CD14-positive monocyte (primary cell): ENCODE data around the gene IGF1R. TPM values are rescaled to one million over a fixed set of nuclear protein-coding genes. Genes with fewer than 3 reads are reported as not detected.

Source experiments
- DNase-seq, 3 donors: peaks; one replicate each; pipeline ENCODE4 v3.0.0-alpha.2; 2011 to 2022
- H2AFZ ChIP-seq: 2 replicates; pipeline ENCODE4 v1.6.0; 2012; ENCODE audit warnings: mild to moderate bottlenecking, low read depth, low read length, inconsistent platforms; ENCODE audit not compliant: insufficient read depth, poor library complexity, severe bottlenecking
- H3K27ac ChIP-seq, 2 donors: 1 replicate in 1 of 2; 2 replicates in 1 of 2; pipeline ENCODE4 v1.5.1; 2012 to 2013; ENCODE audit warnings: low read length in 2 of 2, control low read depth in 1 of 2, inconsistent platforms in 1 of 2, low read depth in 1 of 2, mild to moderate bottlenecking in 1 of 2
- H3K27me3 ChIP-seq, 2 donors: one replicate each; pipeline versions ENCODE4 v1.6.0 to v1.6.1; 2011 to 2013; ENCODE audit warnings: low read length in 2 of 2; ENCODE audit not compliant: control insufficient read depth in 2 of 2, insufficient read depth in 2 of 2
- H3K36me3 ChIP-seq, 2 donors: replicated peaks in 1 of 2; 1 replicate in 1 of 2; 2 replicates in 1 of 2; pipeline versions ENCODE4 v1.5.1 to v1.6.1; 2012 to 2013; ENCODE audit warnings: low read length in 2 of 2, control low read depth in 1 of 2, inconsistent platforms in 1 of 2, mild to moderate bottlenecking in 1 of 2; ENCODE audit not compliant: insufficient read depth in 2 of 2, control insufficient read depth in 1 of 2
- H3K4me1 ChIP-seq, 2 donors: 1 replicate in 1 of 2; 2 replicates in 1 of 2; pipeline versions ENCODE4 v1.5.1 to v1.6.1; 2012 to 2013; ENCODE audit warnings: low read length in 2 of 2, control low read depth in 1 of 2, inconsistent platforms in 1 of 2, mild to moderate bottlenecking in 1 of 2, moderate library complexity in 1 of 2; ENCODE audit not compliant: insufficient read depth in 2 of 2, control insufficient read depth in 1 of 2
- H3K4me2 ChIP-seq: replicated peaks from 2 replicates; pipeline ENCODE3; 2012; ENCODE audit warnings: low read length, moderate library complexity, mild to moderate bottlenecking; ENCODE audit not compliant: poor library complexity, severe bottlenecking; ENCODE audit errors: extremely low read depth
- H3K4me3 ChIP-seq, 3 experiments: fragments of 200-600 bp in 1 of 3; sonication (generic) in 1 of 3; replicated peaks in 1 of 3; 1 replicate in 2 of 3; 2 replicates in 1 of 3; pipeline ENCODE4 v1.5.1; 2011 to 2013; ENCODE audit warnings: low read length in 3 of 3, mild to moderate bottlenecking in 3 of 3, control low read depth in 2 of 3, low read depth in 2 of 3, inconsistent platforms in 1 of 3, moderate library complexity in 1 of 3
- H3K79me2 ChIP-seq: 2 replicates; pipeline ENCODE4 v1.6.0; 2012; ENCODE audit warnings: mild to moderate bottlenecking, control low read depth, inconsistent platforms, low read length, moderate library complexity; ENCODE audit not compliant: insufficient read depth
- H3K9ac ChIP-seq: 2 replicates; pipeline ENCODE4 v1.6.0; 2017; ENCODE audit warnings: low read length, mild to moderate bottlenecking; ENCODE audit not compliant: insufficient read depth, poor library complexity, severe bottlenecking
- H3K9me3 ChIP-seq, 2 donors: replicated peaks in 1 of 2; 1 replicate in 1 of 2; 2 replicates in 1 of 2; pipeline versions ENCODE4 v1.5.1 to v1.6.1; 2012 to 2013; ENCODE audit warnings: low read length in 2 of 2, control low read depth in 1 of 2; ENCODE audit not compliant: control insufficient read depth in 1 of 2, insufficient read depth in 1 of 2
- H4K20me1 ChIP-seq: 2 replicates; pipeline ENCODE4 v1.6.0; 2012; ENCODE audit warnings: mild to moderate bottlenecking, low read length, control low read depth, moderate library complexity; ENCODE audit not compliant: insufficient read depth
- H3K27ac Mint-ChIP-seq, 7 donors: one replicate each; pipeline ENCODE4 v1.8.0; 2020; ENCODE audit warnings: mild to moderate bottlenecking in 7 of 7, mixed read lengths in 7 of 7, moderate library complexity in 6 of 7, inconsistent platforms in 2 of 7
- H3K27me3 Mint-ChIP-seq, 3 donors: one replicate each; pipeline ENCODE4 v1.8.0; 2021 to 2022; ENCODE audit warnings: low read depth in 3 of 3, mild to moderate bottlenecking in 3 of 3, mixed read lengths in 3 of 3, moderate library complexity in 3 of 3, inconsistent platforms in 1 of 3
- H3K36me3 Mint-ChIP-seq, 2 donors: one replicate each; pipeline ENCODE4 v1.8.0; 2020; ENCODE audit warnings: mixed read lengths in 2 of 2, inconsistent platforms in 1 of 2, mild to moderate bottlenecking in 1 of 2
- H3K4me1 Mint-ChIP-seq: one replicate; pipeline ENCODE4 v1.8.0; 2020; ENCODE audit warnings: mild to moderate bottlenecking, mixed read lengths
- H3K4me3 Mint-ChIP-seq, 2 donors: one replicate each; pipeline ENCODE4 v1.8.0; 2020; ENCODE audit warnings: mild to moderate bottlenecking in 2 of 2, mixed read lengths in 2 of 2, moderate library complexity in 1 of 2
- H3K9me3 Mint-ChIP-seq, 7 donors: one replicate each; pipeline ENCODE4 v1.8.0; 2020 to 2022; ENCODE audit warnings: mixed read lengths in 7 of 7, mild to moderate bottlenecking in 6 of 7, moderate library complexity in 6 of 7, inconsistent platforms in 2 of 7
- CTCF ChIP-seq: fragments of 200-600 bp; IDR thresholded peaks from one replicate; pipeline ENCODE4 v1.8.0; 2022; ENCODE audit warnings: antibody characterized with exemption, mild to moderate bottlenecking
- WGBS: methylation state at CpG from one replicate; pipeline ENCODE4 v1.1.5; 2013; ENCODE audit warnings: missing lambda C conversion rate; ENCODE audit not compliant: insufficient coverage; 5-methylcytosine and 5-hydroxymethylcytosine counted together
- intact Hi-C, 2 donors: fragments of 100-400 bp; cut with micrococcal nuclease; formaldehyde crosslinking; loops; one replicate each; pipeline versions ENCODE4 v1.15.0 to v1.15.1; 2023
- polyA plus RNA-seq, 3 donors: library from polyadenylated mRNA; depleted of rRNA in 1 of 3; unstranded in 2 of 3; stranded (reverse) in 1 of 3; fragments of 300-500 nt in 2 of 3; fragments of >200 nt in 1 of 3; fragmentation: Illumina TruSeq in 2 of 3; gene quantifications; 1 replicate in 2 of 3; 2 replicates in 1 of 3; pipeline ENCODE4 v1.2.3, GENCODE V29; 2012 to 2021

Gene IGF1R
- polyA plus RNA-seq, 3 donors: 0.35 to 4.9 (median 0.67) TPM

- H3K9me3 ChIP-seq: no peaks in the 10 kb centered on the region
- intact Hi-C loops: no loop called here
- no peak overlapping the region for H3K4me2 ChIP-seq
- no peak for TF ChIP-seq CTCF
- peaks cover 40 to 81% of the 10 kb centered on the region in 2 donors for H3K36me3 ChIP-seq
- H2AFZ ChIP-seq: no peak overlapping the region
- Mint-ChIP-seq H3K4me1 (peaks cover 16% of the 10 kb centered on the region), H3K27me3 (peaks cover 0 to 2% (median 1%) of the 10 kb centered on the region in 3 donors), H3K36me3 (peaks cover 68 to 81% of the 10 kb centered on the region in 2 donors), H3K27ac (no peak overlapping the region), H3K9me3 (peaks cover 0 to 7% (median 0%) of the 10 kb centered on the region in 7 donors), H3K4me3 (no peak overlapping the region)
- H3K4me3 ChIP-seq: no peak overlapping the region
- H3K79me2 ChIP-seq: no peaks in the 10 kb centered on the region
- H3K27ac ChIP-seq: no peak overlapping the region
- no peaks in the 10 kb centered on the region for H3K27me3 ChIP-seq
- 96% methylated on average over 12 of the region's 12 CpGs for whole genome bisulfite sequencing
- no peak for DNase-seq
- H4K20me1 ChIP-seq: no peaks in the 10 kb centered on the region
- H3K4me1 ChIP-seq: peaks cover 0 to 6% of the 10 kb centered on the region in 2 donors
- H3K9ac ChIP-seq: no peak overlapping the region
Measured at GRCh38 chr15:98923171-98923570, 274.8 kb downstream of the IGF1R start.

- no peaks in the 10 kb centered on the region for H3K79me2 ChIP-seq
- 98% methylated on average over 4 of the region's 10 CpGs for WGBS
- no peak for TF ChIP-seq CTCF
- no peak overlapping the region for H3K4me3 ChIP-seq
- H3K9ac ChIP-seq: no peak overlapping the region
- no peak for DNase-seq
- H3K4me2 ChIP-seq: no peak overlapping the region
- peaks cover 0 to 7% (median 0%) of the 10 kb centered on the region in 7 donors for H3K9me3 Mint-ChIP-seq
- peaks cover 68 to 80% of the 10 kb centered on the region in 2 donors for H3K36me3 Mint-ChIP-seq
- intact Hi-C loops: no loop called here
- no peak overlapping the region for H3K27ac ChIP-seq
- peaks cover 0 to 6% of the 10 kb centered on the region in 2 donors for H3K4me1 ChIP-seq
- no peaks in the 10 kb centered on the region for H3K27me3 ChIP-seq
- no peaks in the 10 kb centered on the region for H3K9me3 ChIP-seq
- H3K4me1 Mint-ChIP-seq: peaks cover 16% of the 10 kb centered on the region
- no peak overlapping the region for H3K27ac Mint-ChIP-seq
- no peak overlapping the region for H3K4me3 Mint-ChIP-seq
- H3K36me3 ChIP-seq: peaks cover 42 to 81% of the 10 kb centered on the region in 2 donors
- H2AFZ ChIP-seq: no peak overlapping the region
- H3K27me3 Mint-ChIP-seq: peaks cover 0 to 2% (median 1%) of the 10 kb centered on the region in 3 donors
- no peaks in the 10 kb centered on the region for H4K20me1 ChIP-seq
Measured at GRCh38 chr15:98923579-98923978, 275.2 kb downstream of the IGF1R start.
